Progenitor cell of endocrine pancreas (in vitro differentiated cells): ENCODE data around the gene ALPL. TPM values are rescaled to one million over a fixed set of nuclear protein-coding genes. Genes with fewer than 3 reads are reported as not detected.
"Not testable (repeated sequence)": the region's sequence is repeated elsewhere in the genome, so short reads cannot be mapped to it uniquely, and the experiment has no call there.

Experiments used
- DNase-seq: peaks from one replicate; pipeline ENCODE4 v3.0.0; 2021; ENCODE audit warnings: low spot score; ENCODE audit not compliant: unreplicated experiment
- H3K27ac Mint-ChIP-seq: 2 replicates; pipeline ENCODE4 v1.8.0; 2021; ENCODE audit warnings: mild to moderate bottlenecking, moderate library complexity, mixed read lengths
- H3K27me3 Mint-ChIP-seq: 2 replicates; pipeline ENCODE4 v1.8.0; 2021; ENCODE audit warnings: mixed read lengths
- H3K36me3 Mint-ChIP-seq: 2 replicates; pipeline ENCODE4 v1.8.0; 2022; ENCODE audit warnings: mixed read lengths; ENCODE audit not compliant: insufficient read depth
- H3K4me1 Mint-ChIP-seq: 2 replicates; pipeline ENCODE4 v1.8.0; 2021; ENCODE audit warnings: low read depth, mixed read lengths
- H3K4me3 Mint-ChIP-seq: 2 replicates; pipeline ENCODE4 v1.8.0; 2021; ENCODE audit warnings: low read depth, mild to moderate bottlenecking, moderate library complexity, mixed read lengths
- H3K9me3 Mint-ChIP-seq: 2 replicates; pipeline ENCODE4 v1.8.0; 2021; ENCODE audit warnings: low read depth, mixed read lengths
- total RNA-seq: library from RNA; stranded (reverse); gene quantifications from 2 replicates; pipeline ENCODE4 v1.2.1, GENCODE V29; 2021
- TF ChIP-seq, protein P1 (sequence below): fragments of 200-600 bp; sonication (generic); IDR thresholded peaks from one replicate; pipeline ENCODE4 v1.5.0; 2021; ENCODE audit warnings: antibody characterized with exemption, mild to moderate bottlenecking; ENCODE audit not compliant: unreplicated experiment

ALPL gene
- total RNA-seq, 1 donor from 2014 or later = 18.8 TPM

DNA sequence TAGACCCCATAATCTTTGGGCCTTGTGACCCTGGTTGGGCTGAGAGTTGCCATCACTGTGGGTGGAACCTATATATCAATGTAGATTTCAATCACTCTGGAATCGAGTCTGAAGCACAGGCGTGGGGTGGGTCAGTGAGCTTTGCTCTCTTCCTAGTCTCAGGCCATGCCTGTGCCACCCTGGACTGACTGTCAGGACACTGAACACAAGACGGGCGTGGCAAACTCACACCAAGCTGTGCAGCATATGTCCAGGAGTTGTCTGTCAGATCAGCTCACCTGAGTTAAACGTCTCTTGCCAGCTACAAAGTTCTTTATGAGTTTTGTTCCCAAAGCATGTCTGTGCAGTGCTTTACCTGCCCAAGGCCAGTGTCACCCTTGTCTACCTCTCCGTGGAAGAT, 30.9 kb upstream of the ALPL start:
- DNase-seq = no peak
- Mint-ChIP-seq H3K27me3 (peaks cover 4% of the 10 kb centered on the region), H3K4me1 (peaks cover 4% of the 10 kb centered on the region), H3K27ac (no peak overlapping the region), H3K36me3 (peaks cover 13% of the 10 kb centered on the region), H3K9me3 (no peaks in the 10 kb centered on the region), H3K4me3 (no peak overlapping the region)
- TF ChIP-seq, protein P1, sequence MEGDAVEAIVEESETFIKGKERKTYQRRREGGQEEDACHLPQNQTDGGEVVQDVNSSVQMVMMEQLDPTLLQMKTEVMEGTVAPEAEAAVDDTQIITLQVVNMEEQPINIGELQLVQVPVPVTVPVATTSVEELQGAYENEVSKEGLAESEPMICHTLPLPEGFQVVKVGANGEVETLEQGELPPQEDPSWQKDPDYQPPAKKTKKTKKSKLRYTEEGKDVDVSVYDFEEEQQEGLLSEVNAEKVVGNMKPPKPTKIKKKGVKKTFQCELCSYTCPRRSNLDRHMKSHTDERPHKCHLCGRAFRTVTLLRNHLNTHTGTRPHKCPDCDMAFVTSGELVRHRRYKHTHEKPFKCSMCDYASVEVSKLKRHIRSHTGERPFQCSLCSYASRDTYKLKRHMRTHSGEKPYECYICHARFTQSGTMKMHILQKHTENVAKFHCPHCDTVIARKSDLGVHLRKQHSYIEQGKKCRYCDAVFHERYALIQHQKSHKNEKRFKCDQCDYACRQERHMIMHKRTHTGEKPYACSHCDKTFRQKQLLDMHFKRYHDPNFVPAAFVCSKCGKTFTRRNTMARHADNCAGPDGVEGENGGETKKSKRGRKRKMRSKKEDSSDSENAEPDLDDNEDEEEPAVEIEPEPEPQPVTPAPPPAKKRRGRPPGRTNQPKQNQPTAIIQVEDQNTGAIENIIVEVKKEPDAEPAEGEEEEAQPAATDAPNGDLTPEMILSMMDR = no peak

DNA sequence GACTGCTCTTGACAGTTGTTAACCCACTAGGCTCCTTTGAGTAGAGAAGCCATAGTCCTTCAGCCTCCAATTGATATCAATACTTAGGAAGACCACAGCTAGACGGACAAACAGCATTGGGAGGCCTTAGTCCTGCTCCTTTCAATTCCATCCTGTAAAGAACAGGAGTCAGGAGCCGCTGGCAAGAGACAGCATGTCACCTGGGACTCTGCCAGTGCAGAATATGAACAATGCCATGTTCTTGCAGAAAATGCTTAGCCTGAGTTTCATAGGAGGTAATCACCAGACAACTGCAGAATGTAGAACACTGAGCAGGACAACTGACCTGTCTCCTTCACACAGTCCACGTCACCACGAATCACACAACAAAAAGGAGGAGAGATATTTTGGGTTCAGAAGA, 25.3 kb upstream of the ALPL start:
- H3K36me3 Mint-ChIP-seq, H3K9me3 Mint-ChIP-seq, H3K4me1 Mint-ChIP-seq, H3K27me3 Mint-ChIP-seq, DNase-seq, H3K27ac Mint-ChIP-seq, H3K4me3 Mint-ChIP-seq: not testable (repeated sequence)

GRCh38 chr1:21489146-21489545, 20.1 kb upstream of the ALPL start:
- Mint-ChIP-seq H3K27ac (no peak overlapping the region), H3K27me3 (peaks cover 5% of the 10 kb centered on the region), H3K36me3 (no peaks in the 10 kb centered on the region), H3K4me3 (no peak overlapping the region), H3K9me3 (no peaks in the 10 kb centered on the region), H3K4me1 (no peaks in the 10 kb centered on the region)
- TF ChIP-seq, protein P1 = no peak
- no peak for DNase-seq

DNA sequence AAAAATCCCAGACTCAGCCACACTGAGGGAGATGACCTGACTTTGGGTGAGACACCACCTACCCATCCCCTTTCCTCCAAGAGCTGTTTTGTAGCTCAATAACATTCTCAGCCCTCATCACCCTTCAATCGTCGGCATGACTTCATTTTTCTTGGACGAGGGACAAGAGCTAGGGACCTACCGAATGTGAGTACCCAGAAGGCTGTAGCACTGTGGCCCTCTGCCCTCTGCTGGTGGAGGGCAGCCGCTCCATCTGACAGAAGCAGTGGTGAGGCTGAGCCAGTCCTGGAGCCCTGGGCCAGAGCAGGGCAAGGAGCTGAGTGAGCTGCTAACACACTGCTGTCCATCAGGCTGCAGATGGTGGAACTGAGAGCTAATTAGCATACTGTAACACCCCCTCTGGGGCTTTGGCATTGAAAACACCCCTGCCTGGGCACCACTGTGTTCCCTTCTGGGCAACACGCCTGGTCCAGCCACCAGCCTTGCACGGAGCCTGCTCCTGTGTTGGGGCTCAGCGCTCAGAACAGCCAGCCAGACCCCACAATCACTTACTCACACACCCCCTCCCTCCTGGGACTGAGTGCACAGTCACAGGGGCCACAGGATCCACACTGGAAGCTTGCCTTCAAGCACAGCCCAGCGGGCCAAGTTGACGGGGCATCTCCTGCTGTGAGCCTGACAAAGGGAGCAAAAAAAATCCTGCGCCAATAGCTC, 18.3 kb upstream of the ALPL start:
- H3K27me3 Mint-ChIP-seq = peaks cover 9% of the 10 kb centered on the region
- TF ChIP-seq, protein P1 = peak; percentile 42
- H3K4me3 Mint-ChIP-seq = no peak overlapping the region
- no peak for DNase-seq
- no peaks in the 10 kb centered on the region for H3K9me3 Mint-ChIP-seq
- H3K4me1 Mint-ChIP-seq = no peaks in the 10 kb centered on the region
- no peaks in the 10 kb centered on the region for H3K36me3 Mint-ChIP-seq
- no peak overlapping the region for H3K27ac Mint-ChIP-seq

- no peak overlapping the region for H3K4me3 Mint-ChIP-seq
- TF ChIP-seq, protein P1 = no peak
- H3K4me1 Mint-ChIP-seq = no peaks in the 10 kb centered on the region
- no peaks in the 10 kb centered on the region for H3K36me3 Mint-ChIP-seq
- no peak for DNase-seq
- no peaks in the 10 kb centered on the region for H3K9me3 Mint-ChIP-seq
- peaks cover 9% of the 10 kb centered on the region for H3K27me3 Mint-ChIP-seq
- H3K27ac Mint-ChIP-seq = no peak overlapping the region
Observed at GRCh38 chr1:21491488-21492355, 17.5 kb upstream of the ALPL start.

GRCh38 chr1:21492356-21492625, 16.9 kb upstream of the ALPL start:
- Mint-ChIP-seq H3K27me3 (peaks cover 9% of the 10 kb centered on the region), H3K9me3 (no peaks in the 10 kb centered on the region), H3K36me3 (no peaks in the 10 kb centered on the region), H3K4me3 (no peak overlapping the region), H3K4me1 (no peaks in the 10 kb centered on the region), H3K27ac (no peak overlapping the region)
- TF ChIP-seq, protein P1 = no peak
- no peak for DNase-seq
